Panc1 (cell line): ENCODE data around the gene PGA3.

Experiments
- CTCF ChIP-seq: fragments of 450-650 bp; IDR thresholded peaks from 2 replicates; pipeline ENCODE4 v1.5.1; 2017; ENCODE audit warnings: mild to moderate bottlenecking
- POLR2AphosphoS5 ChIP-seq: IDR thresholded peaks from 2 replicates; pipeline ENCODE4 v1.6.1; 2012; ENCODE audit warnings: mild to moderate bottlenecking, low read depth, low read length, moderate library complexity
- SIN3A ChIP-seq: IDR thresholded peaks from 2 replicates; pipeline ENCODE4 v1.6.1; 2012; ENCODE audit warnings: low read depth, mild to moderate bottlenecking, low read length, moderate library complexity, borderline replicate concordance; ENCODE audit not compliant: insufficient read depth
- TF ChIP-seq, protein P1 (sequence below), 2 experiments: IDR thresholded peaks; 2 replicates each; pipeline ENCODE4 v1.6.1; 2011 to 2012; ENCODE audit warnings: low read depth in 2 of 2, control low read depth in 1 of 2, low read length in 1 of 2, mild to moderate bottlenecking in 1 of 2, moderate library complexity in 1 of 2; ENCODE audit not compliant: insufficient read depth in 1 of 2

- TF ChIP-seq POLR2AphosphoS5 (no peak), SIN3A (no peak), CTCF (no peak)
- TF ChIP-seq, protein P1, sequence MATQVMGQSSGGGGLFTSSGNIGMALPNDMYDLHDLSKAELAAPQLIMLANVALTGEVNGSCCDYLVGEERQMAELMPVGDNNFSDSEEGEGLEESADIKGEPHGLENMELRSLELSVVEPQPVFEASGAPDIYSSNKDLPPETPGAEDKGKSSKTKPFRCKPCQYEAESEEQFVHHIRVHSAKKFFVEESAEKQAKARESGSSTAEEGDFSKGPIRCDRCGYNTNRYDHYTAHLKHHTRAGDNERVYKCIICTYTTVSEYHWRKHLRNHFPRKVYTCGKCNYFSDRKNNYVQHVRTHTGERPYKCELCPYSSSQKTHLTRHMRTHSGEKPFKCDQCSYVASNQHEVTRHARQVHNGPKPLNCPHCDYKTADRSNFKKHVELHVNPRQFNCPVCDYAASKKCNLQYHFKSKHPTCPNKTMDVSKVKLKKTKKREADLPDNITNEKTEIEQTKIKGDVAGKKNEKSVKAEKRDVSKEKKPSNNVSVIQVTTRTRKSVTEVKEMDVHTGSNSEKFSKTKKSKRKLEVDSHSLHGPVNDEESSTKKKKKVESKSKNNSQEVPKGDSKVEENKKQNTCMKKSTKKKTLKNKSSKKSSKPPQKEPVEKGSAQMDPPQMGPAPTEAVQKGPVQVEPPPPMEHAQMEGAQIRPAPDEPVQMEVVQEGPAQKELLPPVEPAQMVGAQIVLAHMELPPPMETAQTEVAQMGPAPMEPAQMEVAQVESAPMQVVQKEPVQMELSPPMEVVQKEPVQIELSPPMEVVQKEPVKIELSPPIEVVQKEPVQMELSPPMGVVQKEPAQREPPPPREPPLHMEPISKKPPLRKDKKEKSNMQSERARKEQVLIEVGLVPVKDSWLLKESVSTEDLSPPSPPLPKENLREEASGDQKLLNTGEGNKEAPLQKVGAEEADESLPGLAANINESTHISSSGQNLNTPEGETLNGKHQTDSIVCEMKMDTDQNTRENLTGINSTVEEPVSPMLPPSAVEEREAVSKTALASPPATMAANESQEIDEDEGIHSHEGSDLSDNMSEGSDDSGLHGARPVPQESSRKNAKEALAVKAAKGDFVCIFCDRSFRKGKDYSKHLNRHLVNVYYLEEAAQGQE (IDR thresholded peaks at IDR 0.05; ENCODE audit: insufficient read depth in 1 of 2, low read depth in 2 of 2, low read length in 1 of 2): no peak
Observed at GRCh38 chr11:61181489-61181888, 21.8 kb upstream of the PGA3 start.
